Body of pancreas (tissue), 4 donors: ENCODE results near the gene PICK1. TPM values are rescaled to one million over a fixed set of nuclear protein-coding genes. Genes with fewer than 3 reads are reported as not detected.

Experiments used
- ATAC-seq: fragments of 150-250 bp; one replicate; pipeline ENCODE4 v1.9.1; 2016
- DNase-seq, 4 donors: peaks; one replicate each; pipeline ENCODE4 v3.0.0-alpha.2; 2019
- H3K27ac ChIP-seq, 4 donors: fragments of 200-600 bp; sonication (generic); 1 replicate in 3 of 4; 2 replicates in 1 of 4; pipeline versions ENCODE4 v1.5.1 to v1.6.1; 2016 to 2019; ENCODE audit warnings: mild to moderate bottlenecking in 1 of 4, mixed read lengths in 1 of 4, moderate library complexity in 1 of 4
- H3K27me3 ChIP-seq, 2 donors: fragments of 200-600 bp; sonication (generic); one replicate each; pipeline ENCODE4 v1.6.0; 2016; ENCODE audit warnings: mild to moderate bottlenecking in 1 of 2
- H3K36me3 ChIP-seq, 2 donors: fragments of 200-600 bp; sonication (generic); replicated peaks in 1 of 2; 2 replicates each; pipeline ENCODE4 v1.5.1; 2016; ENCODE audit warnings: low read depth in 2 of 2; ENCODE audit not compliant: insufficient read depth in 1 of 2
- H3K4me1 ChIP-seq: fragments of 200-600 bp; sonication (generic); one replicate; pipeline ENCODE4 v1.6.0; 2016
- H3K4me3 ChIP-seq, 2 donors: fragments of 200-600 bp; sonication (generic); 1 replicate in 1 of 2; 2 replicates in 1 of 2; pipeline ENCODE4 v1.5.1; 2016 to 2019
- H3K9me3 ChIP-seq, 3 donors: fragments of 200-600 bp; sonication (generic); 1 replicate in 2 of 3; 2 replicates in 1 of 3; pipeline ENCODE4 v1.5.1; 2016
- POLR2A ChIP-seq, 3 donors: fragments of 450-650 bp; IDR thresholded peaks; one replicate each; pipeline ENCODE4 v1.6.1; 2016; ENCODE audit warnings: antibody characterized with exemption in 3 of 3, mild to moderate bottlenecking in 2 of 3
- WGBS, 2 donors: methylation state at CpG; one replicate each; pipeline ENCODE4 v1.1.5; 2017; 5-methylcytosine and 5-hydroxymethylcytosine counted together
- intact Hi-C: fragments of 100-400 bp; cut with DNase I; formaldehyde crosslinking; loops from one replicate; pipeline ENCODE4 v1.15.1; 2023
- total RNA-seq, 2 donors: library from RNA; depleted of rRNA; stranded (reverse); fragments of >200 nt; gene quantifications; one replicate each; pipeline ENCODE4 v1.1.0, GENCODE V29; 2016
- TF ChIP-seq, protein P1 (sequence below), 7 experiments: fragments of 450-650 bp in 4 of 7; fragments of 200-600 bp in 3 of 7; sonication (generic) in 3 of 7; IDR thresholded peaks; one replicate each; pipeline ENCODE4 v1.5.1; 2016 to 2019; ENCODE audit warnings: antibody characterized with exemption in 7 of 7

Gene PICK1
- total RNA-seq, 2 donors from 2014 or later, result 39.7 to 52.4 TPM

DNA sequence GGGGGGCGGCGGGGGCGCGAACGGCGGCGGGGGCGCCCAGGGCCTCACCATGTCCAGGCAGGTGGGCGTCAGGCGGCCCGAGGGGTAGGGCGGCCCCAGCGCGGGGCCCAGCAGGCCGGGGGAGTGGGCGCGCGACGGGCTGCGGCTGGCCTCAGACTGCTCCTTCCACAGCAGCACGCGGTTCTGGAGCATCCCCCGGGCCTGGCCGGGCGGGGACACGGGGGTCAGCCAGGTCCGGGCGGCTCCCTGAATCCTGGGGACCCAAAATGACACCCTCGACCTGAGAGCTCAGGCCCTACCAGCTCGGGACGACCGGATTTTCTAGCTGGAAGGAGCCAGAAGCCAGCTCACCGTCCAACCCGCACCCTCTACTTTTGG, 32.3 kb downstream of the PICK1 start:
- intact Hi-C loops, result no loop called here
- ATAC-seq, result no peak
- no peaks in the 10 kb centered on the region for H3K4me1 ChIP-seq
- H3K27me3 ChIP-seq, result no peaks in the 10 kb centered on the region
- no peak for DNase-seq
- H3K36me3 ChIP-seq, result no peaks in the 10 kb centered on the region
- WGBS, 2 donors, result 56 to 83% methylated on average over 3 to 13 of the region's 34 CpGs
- TF ChIP-seq, protein P1, sequence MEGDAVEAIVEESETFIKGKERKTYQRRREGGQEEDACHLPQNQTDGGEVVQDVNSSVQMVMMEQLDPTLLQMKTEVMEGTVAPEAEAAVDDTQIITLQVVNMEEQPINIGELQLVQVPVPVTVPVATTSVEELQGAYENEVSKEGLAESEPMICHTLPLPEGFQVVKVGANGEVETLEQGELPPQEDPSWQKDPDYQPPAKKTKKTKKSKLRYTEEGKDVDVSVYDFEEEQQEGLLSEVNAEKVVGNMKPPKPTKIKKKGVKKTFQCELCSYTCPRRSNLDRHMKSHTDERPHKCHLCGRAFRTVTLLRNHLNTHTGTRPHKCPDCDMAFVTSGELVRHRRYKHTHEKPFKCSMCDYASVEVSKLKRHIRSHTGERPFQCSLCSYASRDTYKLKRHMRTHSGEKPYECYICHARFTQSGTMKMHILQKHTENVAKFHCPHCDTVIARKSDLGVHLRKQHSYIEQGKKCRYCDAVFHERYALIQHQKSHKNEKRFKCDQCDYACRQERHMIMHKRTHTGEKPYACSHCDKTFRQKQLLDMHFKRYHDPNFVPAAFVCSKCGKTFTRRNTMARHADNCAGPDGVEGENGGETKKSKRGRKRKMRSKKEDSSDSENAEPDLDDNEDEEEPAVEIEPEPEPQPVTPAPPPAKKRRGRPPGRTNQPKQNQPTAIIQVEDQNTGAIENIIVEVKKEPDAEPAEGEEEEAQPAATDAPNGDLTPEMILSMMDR (IDR thresholded peaks at IDR 0.05), result no peak
- no peak for TF ChIP-seq POLR2A (IDR thresholded peaks at IDR 0.05)
- no peak overlapping the region for H3K27ac ChIP-seq
- no peaks in the 10 kb centered on the region for H3K9me3 ChIP-seq
- H3K4me3 ChIP-seq, result no peak overlapping the region

- Histone ChIP-seq H3K27me3 (no peaks in the 10 kb centered on the region), H3K36me3 (no peaks in the 10 kb centered on the region), H3K4me1 (peaks cover 5% of the 10 kb centered on the region), H3K4me3 (no peak overlapping the region), H3K9me3 (no peaks in the 10 kb centered on the region), H3K27ac (no peak overlapping the region)
- no peak for TF ChIP-seq POLR2A (IDR thresholded peaks at IDR 0.05)
- TF ChIP-seq, protein P1 (IDR thresholded peaks at IDR 0.05), result no peak
- intact Hi-C loops, result no loop called here
- DNase-seq (no peak), ATAC-seq (no peak)
- WGBS, 2 donors, result 89 to 92% methylated on average over 11 to 15 of the region's 15 CpGs
Observed at GRCh38 chr22:38097058-38097457, 39.9 kb downstream of the PICK1 start.

DNA sequence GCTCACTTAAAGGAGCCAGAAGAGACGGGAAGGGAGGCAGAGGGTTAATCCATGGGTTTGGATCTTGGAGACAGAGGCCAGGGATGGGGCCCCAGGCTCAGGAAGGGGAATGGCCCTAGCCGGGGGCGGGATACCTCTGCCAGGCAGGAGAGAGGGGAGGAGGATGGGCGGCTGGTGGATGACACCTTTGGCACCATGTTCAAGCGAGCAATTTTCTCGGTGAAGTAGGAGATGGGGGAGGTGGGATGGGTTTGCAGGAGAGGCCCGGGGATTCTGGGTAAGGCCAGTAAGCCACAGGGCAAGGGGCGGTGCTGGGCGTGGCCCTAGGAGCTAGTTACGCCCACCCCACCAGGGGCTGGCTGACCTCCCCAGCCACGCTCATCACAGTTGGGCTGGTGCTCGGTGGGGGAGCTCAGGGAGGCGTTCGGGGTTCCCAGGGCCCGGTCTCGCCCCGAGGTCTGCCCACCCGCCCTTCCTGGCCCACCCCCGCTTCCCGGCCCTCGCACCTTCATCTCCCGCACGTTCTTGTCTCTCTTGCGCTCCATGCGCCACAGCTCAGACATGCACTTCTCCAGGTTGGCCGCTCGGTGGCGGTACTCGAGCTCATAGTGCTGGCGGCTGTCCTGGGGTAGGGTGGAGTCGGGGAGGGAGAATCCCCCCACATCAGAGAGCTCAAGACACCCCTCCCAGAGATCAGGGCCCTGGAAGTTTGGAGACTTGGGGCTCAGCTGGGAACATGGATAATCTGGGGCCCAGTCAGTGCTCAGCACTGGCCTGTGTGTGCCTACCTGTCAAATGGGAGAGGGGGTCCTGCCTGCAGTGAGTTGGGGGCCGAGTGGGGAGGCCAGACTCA, 40.6 kb downstream of the PICK1 start:
- 66 to 85% methylated on average over 13 to 32 of the region's 32 CpGs for WGBS, 2 donors
- ATAC-seq, result no peak
- DNase-seq, result no peak
- Histone ChIP-seq H3K27ac (no peak overlapping the region), H3K9me3 (no peaks in the 10 kb centered on the region), H3K4me1 (peaks cover 5% of the 10 kb centered on the region), H3K4me3 (no peak overlapping the region), H3K36me3 (no peaks in the 10 kb centered on the region), H3K27me3 (no peaks in the 10 kb centered on the region)
- intact Hi-C loops, result no loop called here
- TF ChIP-seq, protein P1 (IDR thresholded peaks at IDR 0.05), result no peak
- no peak for TF ChIP-seq POLR2A (IDR thresholded peaks at IDR 0.05)

- TF ChIP-seq, protein P1 (IDR thresholded peaks at IDR 0.05), result no peak
Observed at GRCh38 chr22:38098410-38099249, 41.4 kb downstream of the PICK1 start.

More at GRCh38 chr22:38098410-38099249, 41.4 kb downstream of the PICK1 start:
- DNase-seq (no peak), ATAC-seq (peak; percentile 27)
- Histone ChIP-seq H3K27ac (no peak overlapping the region), H3K4me3 (no peak overlapping the region), H3K27me3 (no peaks in the 10 kb centered on the region), H3K4me1 (peaks cover 5% of the 10 kb centered on the region), H3K9me3 (no peaks in the 10 kb centered on the region), H3K36me3 (no peaks in the 10 kb centered on the region)
- 46 to 56% methylated on average over 9 of the region's 9 CpGs for WGBS, 2 donors
- intact Hi-C loops, result no loop called here
